Esophagus squamous epithelium (tissue), 5 donors: ENCODE measurements around the gene P3H2. TPM values are rescaled to one million over a fixed set of nuclear protein-coding genes. Genes with fewer than 3 reads are reported as not detected.

Experiments used
- DNase-seq: peaks from one replicate; lab custom pipeline; 2025; lab: John Stamatoyannopoulos, UW
- H3K27ac ChIP-seq, 4 donors: fragments of 200-600 bp; sonication (generic); one replicate each; pipeline ENCODE4 v1.5.1; 2016 to 2019; ENCODE audit warnings: mild to moderate bottlenecking in 1 of 4
- H3K27me3 ChIP-seq, 4 donors: fragments of 200-600 bp; sonication (generic); 1 replicate in 3 of 4; 2 replicates in 1 of 4; pipeline versions ENCODE4 v1.5.1 to v1.6.0; 2017 to 2021; ENCODE audit warnings: antibody characterized with exemption in 1 of 4
- H3K36me3 ChIP-seq, 3 donors: fragments of 200-600 bp; sonication (generic); one replicate each; pipeline ENCODE4 v1.5.1; 2016 to 2019
- H3K4me1 ChIP-seq, 3 donors: fragments of 200-600 bp; sonication (generic); one replicate each; pipeline ENCODE4 v1.5.1; 2017 to 2019
- H3K4me3 ChIP-seq, 4 donors: fragments of 200-600 bp; sonication (generic); 1 replicate in 3 of 4; 2 replicates in 1 of 4; pipeline ENCODE4 v1.5.1; 2016 to 2019; ENCODE audit warnings: mild to moderate bottlenecking in 2 of 4, moderate library complexity in 1 of 4
- H3K9me3 ChIP-seq, 3 donors: fragments of 200-600 bp; sonication (generic); one replicate each; pipeline ENCODE4 v1.5.1; 2016 to 2019
- POLR2A ChIP-seq, 4 donors: fragments of 450-650 bp; IDR thresholded peaks; one replicate each; pipeline ENCODE4 v1.6.1; 2017; ENCODE audit warnings: antibody characterized with exemption in 4 of 4, mild to moderate bottlenecking in 4 of 4, moderate library complexity in 3 of 4
- WGBS, 2 donors: methylation state at CpG; one replicate each; pipeline ENCODE4 v1.1.5; 2018; 5-methylcytosine and 5-hydroxymethylcytosine counted together
- intact Hi-C: fragments of 100-400 bp; cut with DNase I; formaldehyde crosslinking; loops from one replicate; pipeline ENCODE4 v1.15.0; 2022
- total RNA-seq, 4 donors: library from RNA; depleted of rRNA; stranded (reverse); fragments of >200 nt; gene quantifications; one replicate each; pipeline ENCODE4 v1.1.0, GENCODE V29; 2016
- TF ChIP-seq, protein P1 (sequence below), 6 experiments: fragments of 450-650 bp in 4 of 6; fragments of 200-600 bp in 2 of 6; sonication (generic) in 2 of 6; IDR thresholded peaks; one replicate each; pipeline ENCODE4 v1.5.1; 2016 to 2019; ENCODE audit warnings: antibody characterized with exemption in 6 of 6, mild to moderate bottlenecking in 4 of 6, moderate library complexity in 4 of 6
- donor health status: DM: yes; HTN: yes; CAD: no.

The P3H2 gene
- total RNA-seq, 4 donors from 2014 or later = 16.5 to 41.2 (median 34.0) TPM

- no peaks in the 10 kb centered on the region for H3K36me3 ChIP-seq
- intact Hi-C loops = no loop called here
- peak overlapping the region in 2 of 4 donors; percentile 47 to 77 for H3K27ac ChIP-seq
- H3K9me3 ChIP-seq = no peaks in the 10 kb centered on the region
- no peak for TF ChIP-seq POLR2A (IDR thresholded peaks at IDR 0.05)
- TF ChIP-seq, protein P1, sequence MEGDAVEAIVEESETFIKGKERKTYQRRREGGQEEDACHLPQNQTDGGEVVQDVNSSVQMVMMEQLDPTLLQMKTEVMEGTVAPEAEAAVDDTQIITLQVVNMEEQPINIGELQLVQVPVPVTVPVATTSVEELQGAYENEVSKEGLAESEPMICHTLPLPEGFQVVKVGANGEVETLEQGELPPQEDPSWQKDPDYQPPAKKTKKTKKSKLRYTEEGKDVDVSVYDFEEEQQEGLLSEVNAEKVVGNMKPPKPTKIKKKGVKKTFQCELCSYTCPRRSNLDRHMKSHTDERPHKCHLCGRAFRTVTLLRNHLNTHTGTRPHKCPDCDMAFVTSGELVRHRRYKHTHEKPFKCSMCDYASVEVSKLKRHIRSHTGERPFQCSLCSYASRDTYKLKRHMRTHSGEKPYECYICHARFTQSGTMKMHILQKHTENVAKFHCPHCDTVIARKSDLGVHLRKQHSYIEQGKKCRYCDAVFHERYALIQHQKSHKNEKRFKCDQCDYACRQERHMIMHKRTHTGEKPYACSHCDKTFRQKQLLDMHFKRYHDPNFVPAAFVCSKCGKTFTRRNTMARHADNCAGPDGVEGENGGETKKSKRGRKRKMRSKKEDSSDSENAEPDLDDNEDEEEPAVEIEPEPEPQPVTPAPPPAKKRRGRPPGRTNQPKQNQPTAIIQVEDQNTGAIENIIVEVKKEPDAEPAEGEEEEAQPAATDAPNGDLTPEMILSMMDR (IDR thresholded peaks at IDR 0.05) = no peak
- no peak overlapping the region for H3K4me3 ChIP-seq
- H3K4me1 ChIP-seq = peaks cover 2 to 68% (median 16%) of the 10 kb centered on the region in 3 donors
- H3K27me3 ChIP-seq = no peaks in the 10 kb centered on the region
- no peak for DNase-seq
Measured at GRCh38 chr3:190043741-190044140, 77.0 kb downstream of the P3H2 start.

DNA sequence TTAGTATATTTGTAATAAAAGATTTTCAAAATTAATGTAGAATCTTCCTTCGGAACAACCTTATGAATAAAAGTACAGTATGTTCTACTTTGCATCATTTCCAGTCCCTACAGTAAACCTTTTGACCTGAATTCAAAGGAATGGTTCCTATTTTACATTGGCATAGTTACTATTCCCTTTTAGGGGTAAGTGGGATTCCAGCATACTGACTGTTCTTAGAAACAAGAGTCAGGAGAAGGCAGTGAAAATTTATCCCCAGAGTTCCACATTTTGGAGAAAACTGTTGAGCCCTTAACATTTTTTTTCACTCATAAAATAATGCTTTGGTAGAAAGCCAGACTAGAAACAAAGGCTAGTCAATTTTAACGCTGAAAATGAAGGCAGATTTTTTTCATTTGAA, 78.1 kb downstream of the P3H2 start:
- intact Hi-C loops = no loop called here
- Histone ChIP-seq H3K36me3 (no peaks in the 10 kb centered on the region), H3K27me3 (no peaks in the 10 kb centered on the region), H3K4me1 (peaks cover 3 to 71% (median 15%) of the 10 kb centered on the region in 3 donors), H3K9me3 (no peaks in the 10 kb centered on the region), H3K4me3 (no peak overlapping the region), H3K27ac (peak overlapping the region in 2 of 4 donors; percentile 11 to 77)
- no peak for DNase-seq
- TF ChIP-seq, protein P1 (IDR thresholded peaks at IDR 0.05) = no peak
- TF ChIP-seq POLR2A (IDR thresholded peaks at IDR 0.05) = no peak
- WGBS, 2 donors = 50 to 69% methylated on average over 2 of the region's 2 CpGs

GRCh38 chr3:190041333-190042041, 79.2 kb downstream of the P3H2 start:
- H3K4me3 ChIP-seq = no peak overlapping the region
- peak overlapping the region in 2 of 4 donors; percentile 36 to 62 for H3K27ac ChIP-seq
- H3K4me1 ChIP-seq = peaks cover 7 to 82% (median 15%) of the 10 kb centered on the region in 3 donors
- TF ChIP-seq, protein P1 (IDR thresholded peaks at IDR 0.05) = no peak
- TF ChIP-seq POLR2A (IDR thresholded peaks at IDR 0.05) = no peak
- H3K9me3 ChIP-seq = no peaks in the 10 kb centered on the region
- no peaks in the 10 kb centered on the region for H3K36me3 ChIP-seq
- no peak for DNase-seq
- 17 to 19% methylated on average over 3 of the region's 3 CpGs for WGBS, 2 donors
- intact Hi-C loops = no loop called here
- H3K27me3 ChIP-seq = no peaks in the 10 kb centered on the region

GRCh38 chr3:190040145-190040544, 80.6 kb downstream of the P3H2 start:
- Histone ChIP-seq H3K27ac (no peak overlapping the region), H3K9me3 (no peaks in the 10 kb centered on the region), H3K36me3 (no peaks in the 10 kb centered on the region), H3K4me3 (no peak overlapping the region), H3K27me3 (no peaks in the 10 kb centered on the region), H3K4me1 (peaks cover 7 to 83% (median 15%) of the 10 kb centered on the region in 3 donors)
- WGBS, 2 donors = 71 to 75% methylated on average over 5 of the region's 5 CpGs
- intact Hi-C loops = no loop called here
- no peak for DNase-seq
- TF ChIP-seq POLR2A (IDR thresholded peaks at IDR 0.05) = no peak
- TF ChIP-seq, protein P1 (IDR thresholded peaks at IDR 0.05) = no peak

DNA sequence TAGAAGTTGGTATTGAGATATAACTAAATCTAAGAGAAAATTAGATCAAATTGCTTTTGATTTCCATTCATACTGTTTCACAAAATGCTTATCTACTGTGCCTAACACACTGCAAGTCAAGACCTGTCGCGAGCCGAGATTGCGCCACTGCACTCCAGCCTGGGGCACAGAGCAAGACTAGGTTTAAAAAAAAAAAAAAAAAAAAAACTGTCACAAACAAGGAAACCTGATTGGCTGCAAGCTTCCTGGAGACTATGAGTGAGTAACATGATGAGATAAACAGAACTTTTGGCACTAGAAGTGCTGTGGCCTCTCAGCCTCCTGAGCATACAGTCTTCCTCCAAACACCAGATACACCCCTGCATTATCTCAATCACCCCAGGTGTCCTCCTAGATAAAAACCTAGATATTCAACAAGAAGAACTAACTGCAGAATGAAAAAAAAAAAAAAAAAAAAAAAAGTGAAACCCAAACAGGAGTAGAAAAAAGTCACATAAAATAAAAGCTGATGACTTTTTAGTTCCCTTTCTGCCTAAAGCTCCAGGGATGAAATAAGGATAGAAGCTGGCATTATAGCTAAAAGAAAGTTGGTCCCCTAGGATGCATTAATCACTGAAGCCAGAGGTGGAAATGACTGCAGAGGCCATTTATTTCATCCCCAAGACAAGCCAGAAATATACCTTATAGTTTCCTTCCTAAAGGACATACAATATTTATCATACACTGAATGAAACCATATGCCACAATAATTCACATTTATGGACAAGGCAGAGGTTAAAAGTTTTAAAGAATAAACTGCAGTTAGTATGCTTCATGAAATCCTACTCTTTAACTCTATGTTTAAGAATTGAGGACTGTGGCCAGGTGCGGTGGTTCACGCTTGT, 82.4 kb downstream of the P3H2 start:
- H3K27ac ChIP-seq = peak overlapping the region in 3 of 4 donors; percentile 26 to 77 (median 27)
- 42 to 58% methylated on average over 4 to 6 of the region's 6 CpGs for WGBS, 2 donors

More for the DNA sequence above, 82.4 kb downstream of the P3H2 start:
- no peaks in the 10 kb centered on the region for H3K9me3 ChIP-seq
- no peak overlapping the region for H3K4me3 ChIP-seq
- no peaks in the 10 kb centered on the region for H3K36me3 ChIP-seq
- intact Hi-C loops = no loop called here
- TF ChIP-seq, protein P1 (IDR thresholded peaks at IDR 0.05) = no peak
- TF ChIP-seq POLR2A (IDR thresholded peaks at IDR 0.05) = no peak
- no peaks in the 10 kb centered on the region for H3K27me3 ChIP-seq
- DNase-seq = no peak
- peaks cover 7 to 65% (median 14%) of the 10 kb centered on the region in 3 donors for H3K4me1 ChIP-seq
